ENCODE data around the gene UBE2L6. TPM values are rescaled to one million over a fixed set of nuclear protein-coding genes. Genes with fewer than 3 reads are reported as not detected.

UBE2L6 gene
- total and polyA plus RNA-seq, 2 of the 4 experiments (the other 2 are of a cell fraction) = 37.5 to 46.7 TPM

DNA sequence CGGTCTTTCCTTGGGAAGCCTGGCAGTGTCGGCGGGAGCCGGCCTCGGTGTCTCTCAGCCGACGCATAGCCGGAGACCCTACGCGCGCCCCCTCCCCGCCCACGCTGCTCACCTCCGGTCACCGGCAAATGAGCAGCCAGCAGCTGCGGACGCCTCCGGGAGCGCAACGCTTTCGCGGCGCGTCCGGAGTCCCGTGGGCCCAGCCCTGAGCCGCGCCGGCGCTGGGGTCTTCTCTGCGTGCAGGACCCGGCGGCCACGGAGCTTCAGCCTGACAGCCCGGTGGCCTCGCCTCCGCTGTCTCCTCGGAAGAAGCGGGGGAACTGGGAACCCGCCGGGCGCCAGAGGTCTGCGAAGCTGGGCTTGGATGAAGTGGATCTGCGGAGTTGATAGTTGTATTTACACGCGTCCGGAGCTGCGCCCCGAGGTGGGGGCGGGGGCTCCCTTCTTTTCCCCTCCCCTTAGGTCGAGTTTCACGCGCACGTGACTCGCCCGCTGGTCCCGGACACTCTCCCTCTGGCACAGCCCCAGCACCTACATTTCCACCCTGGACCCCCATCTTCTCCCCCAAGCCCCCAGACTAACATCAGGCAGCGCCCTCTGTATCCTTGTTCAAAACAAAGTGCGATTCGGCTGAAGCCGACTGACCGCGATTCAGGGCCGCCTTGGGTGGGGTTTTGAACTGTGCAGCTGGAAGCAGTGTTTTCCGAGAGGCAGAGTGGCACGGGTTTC is 52.0 kb downstream of the UBE2L6 start, which contains the start of gene SLC43A1 (continued):
- no peak for TF ChIP-seq MXI1 (IDR thresholded peaks at IDR 0.05; ENCODE audit: borderline replicate concordance, low read depth, low read length)
- no peak for TF ChIP-seq RFX5 (IDR thresholded peaks at IDR 0.05; ENCODE audit: low read depth, low read length)
- TF ChIP-seq FOS (IDR thresholded peaks at IDR 0.05; ENCODE audit: low read depth, low read length) = no peak

All from IMR-90 (cell line).